Glomerular endothelial cell (primary cell): Measurements from ENCODE around the gene ADGRG6. TPM values are rescaled to one million over a fixed set of nuclear protein-coding genes. Genes with fewer than 3 reads are reported as not detected.

Experiments
- DNase-seq: peaks from one replicate; pipeline ENCODE4 v3.0.0-alpha.2; 2011; ENCODE audit warnings: low read depth, low spot score; ENCODE audit errors: extremely low read depth
- total RNA-seq: library from RNA; depleted of rRNA; stranded (reverse); fragments of >200 nt; gene quantifications from 2 replicates; pipeline ENCODE4 v1.2.3, GENCODE V29; 2015

Gene ADGRG6
- total RNA-seq, 1 donor from 2014 or later, result 79.5 TPM

GRCh38 chr6:142318714-142319113, 16.9 kb downstream of the ADGRG6 start:
- DNase-seq, result no peak

- DNase-seq, result no peak
Measured at GRCh38 chr6:142320366-142320765, 18.6 kb downstream of the ADGRG6 start.

GRCh38 chr6:142321451-142321850, 19.6 kb downstream of the ADGRG6 start:
- no peak for DNase-seq

GRCh38 chr6:142322066-142322465, 20.3 kb downstream of the ADGRG6 start:
- DNase-seq, result no peak

- no peak for DNase-seq
Measured at GRCh38 chr6:142322504-142323198, 20.8 kb downstream of the ADGRG6 start.

GRCh38 chr6:142323377-142323776, 21.6 kb downstream of the ADGRG6 start:
- no peak for DNase-seq

- no peak for DNase-seq
Measured at GRCh38 chr6:142324111-142324510, 22.3 kb downstream of the ADGRG6 start.

GRCh38 chr6:142325111-142325510, 23.3 kb downstream of the ADGRG6 start:
- DNase-seq, result no peak

- DNase-seq, result no peak
Measured at GRCh38 chr6:142326540-142326939, 24.7 kb downstream of the ADGRG6 start.

GRCh38 chr6:142328070-142328469, 26.3 kb downstream of the ADGRG6 start:
- DNase-seq, result no peak

GRCh38 chr6:142329486-142330113, 27.8 kb downstream of the ADGRG6 start:
- no peak for DNase-seq

GRCh38 chr6:142331075-142331551, 29.3 kb downstream of the ADGRG6 start:
- DNase-seq, result no peak

GRCh38 chr6:142331601-142332000, 29.8 kb downstream of the ADGRG6 start:
- no peak for DNase-seq

- DNase-seq, result no peak
Measured at GRCh38 chr6:142332393-142333098, 30.7 kb downstream of the ADGRG6 start.

GRCh38 chr6:142333431-142333830, 31.6 kb downstream of the ADGRG6 start:
- DNase-seq, result no peak

- DNase-seq, result no peak
Measured at GRCh38 chr6:142334294-142334693, 32.5 kb downstream of the ADGRG6 start.

GRCh38 chr6:142335415-142335814, 33.6 kb downstream of the ADGRG6 start:
- no peak for DNase-seq

- no peak for DNase-seq
Measured at GRCh38 chr6:142336183-142336582, 34.4 kb downstream of the ADGRG6 start.

- no peak for DNase-seq
Measured at GRCh38 chr6:142336787-142337186, 35.0 kb downstream of the ADGRG6 start.

- DNase-seq, result no peak
Measured at GRCh38 chr6:142339113-142339512, 37.3 kb downstream of the ADGRG6 start.

- no peak for DNase-seq
Measured at GRCh38 chr6:142339968-142340658, 38.3 kb downstream of the ADGRG6 start.
